Right hindlimb (tissue), 1 donor: ENCODE data around the gene CSRP1.
A peak's percentile ranks its signal among the peaks of the same experiment; 100 is the strongest.
"Not testable (repeated sequence)": the region's sequence is repeated elsewhere in the genome, so short reads cannot be mapped to it uniquely, and the experiment has no call there.

Source experiments
- DNase-seq: peaks from one replicate; pipeline ENCODE4 v3.0.0-alpha.2; 2018

CSRP1 gene

GRCh38 chr1:201475915-201476669 is 30.8 kb downstream of the CSRP1 start:
- DNase-seq = no peak

DNA sequence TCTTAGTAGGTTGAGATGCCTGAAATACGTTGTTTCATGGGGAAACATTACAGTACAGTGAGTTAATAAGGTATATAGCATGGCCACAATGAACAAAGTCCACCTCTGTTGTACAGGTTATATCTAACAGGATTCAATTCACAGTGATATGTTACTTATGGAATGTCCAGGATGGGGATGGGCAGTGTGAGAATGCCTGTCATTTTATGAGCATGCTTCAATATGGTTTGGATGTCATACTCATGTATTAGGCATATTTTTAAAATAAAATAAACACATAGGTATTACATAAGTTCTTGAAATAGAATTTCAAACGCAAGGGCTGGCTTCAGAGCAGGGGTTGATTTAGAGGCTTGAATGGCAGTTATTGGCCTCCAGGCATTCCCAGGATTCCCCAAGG is 31.8 kb downstream of the CSRP1 start:
- no peak for DNase-seq

DNA sequence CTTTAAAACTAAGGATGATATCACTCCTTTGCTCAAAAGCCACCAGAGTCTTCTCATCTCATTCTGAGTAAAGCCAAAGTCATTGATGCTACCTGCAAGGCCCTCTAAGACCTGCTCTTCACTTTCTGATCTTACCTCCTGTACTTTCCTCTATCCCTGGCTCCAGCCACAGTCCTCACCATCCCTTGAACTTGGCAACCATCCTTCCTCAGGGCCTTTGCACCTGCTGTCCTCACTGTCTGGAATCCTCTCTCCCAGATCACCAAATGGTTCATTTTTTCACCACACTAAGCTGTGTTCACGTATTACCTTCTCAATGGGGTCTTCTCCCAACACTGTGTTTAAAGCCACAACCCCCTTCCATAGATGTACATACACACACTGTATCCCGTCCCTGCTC is 33.6 kb downstream of the CSRP1 start:
- DNase-seq = no peak

DNA sequence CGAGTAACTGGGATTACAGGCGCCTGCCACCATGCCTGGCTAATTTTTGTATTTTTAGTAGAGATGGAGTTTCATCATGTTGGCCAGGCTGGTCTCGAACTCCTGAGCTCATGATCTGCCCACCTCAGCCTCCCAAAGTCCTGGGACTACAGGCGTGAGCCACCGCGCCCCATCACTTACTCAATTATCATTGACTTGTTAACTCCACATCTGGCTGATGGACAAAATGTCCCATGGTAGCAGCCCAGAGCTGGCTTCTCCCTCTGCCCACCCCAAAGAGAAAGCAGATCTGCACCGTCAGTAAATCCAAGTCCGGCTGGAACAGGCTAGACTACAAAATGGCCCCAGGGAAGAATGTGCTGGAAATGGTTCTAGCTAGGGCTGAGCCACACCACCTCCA is 34.6 kb downstream of the CSRP1 start:
- DNase-seq = not testable (repeated sequence)

DNA sequence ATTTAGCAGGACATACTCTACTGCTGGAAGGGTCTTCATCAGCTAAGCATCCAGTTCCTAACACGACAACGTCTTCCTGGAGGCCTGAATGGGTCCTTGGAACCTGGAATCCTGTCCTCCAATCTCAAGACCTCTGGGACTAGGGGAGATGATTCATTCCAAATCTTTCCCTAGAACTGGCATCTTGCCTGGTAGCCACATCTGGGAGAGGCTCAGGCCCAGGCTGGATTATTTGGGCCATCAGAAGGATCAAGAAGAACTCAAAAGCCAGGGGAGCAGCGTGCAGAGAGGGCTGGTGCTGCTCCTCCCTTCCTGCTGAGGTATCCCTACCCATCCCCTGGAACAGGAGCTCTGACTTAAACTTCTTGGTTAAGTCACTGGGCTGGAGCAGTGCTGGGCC is 35.2 kb downstream of the CSRP1 start:
- no peak for DNase-seq

- DNase-seq = no peak
Measured at GRCh38 chr1:201470581-201470980, 36.3 kb downstream of the CSRP1 start.

GRCh38 chr1:201469645-201470074 is 37.3 kb downstream of the CSRP1 start:
- no peak for DNase-seq

- DNase-seq = peak; percentile 91
Measured at GRCh38 chr1:201468844-201469644, 37.9 kb downstream of the CSRP1 start, which contains the start of gene PHLDA3. TSS of gene PHLDA3 (minus strand) at chr1:201469188. CDS start at chr1:201468786, 402 bp downstream.

GRCh38 chr1:201468501-201468843 is 38.5 kb downstream of the CSRP1 start:
- peak; percentile 51 for DNase-seq

GRCh38 chr1:201466492-201466891 is 40.4 kb downstream of the CSRP1 start:
- DNase-seq = no peak

DNA sequence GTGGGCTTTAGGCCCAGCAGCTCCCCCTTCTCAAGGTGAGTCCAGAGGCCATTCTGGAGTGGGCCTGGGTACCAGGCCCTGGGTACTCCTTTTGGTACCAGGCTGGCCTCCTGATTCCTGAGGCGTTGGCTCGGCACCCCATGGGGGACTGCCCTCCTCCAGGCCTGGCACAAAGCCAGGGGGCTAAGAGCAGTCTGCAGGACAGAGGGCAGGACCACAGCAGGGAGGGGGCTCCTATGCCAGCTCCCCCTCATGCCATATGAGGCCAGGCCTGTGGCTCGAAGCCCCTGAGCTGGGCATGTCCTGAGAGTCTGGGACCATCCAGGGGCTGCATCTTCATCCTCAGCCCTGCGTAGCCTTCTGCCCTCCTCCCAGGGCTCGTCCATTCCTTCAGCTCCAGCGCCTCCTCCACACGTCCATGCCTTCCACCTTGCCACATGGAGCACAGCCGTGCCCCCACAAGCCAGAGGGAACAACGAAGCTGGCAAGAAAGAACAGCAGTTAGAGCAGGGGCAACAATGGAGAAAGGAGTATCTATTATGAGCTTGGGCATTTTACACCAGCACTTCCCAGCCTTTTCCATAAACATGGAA is 41.1 kb downstream of the CSRP1 start:
- no peak for DNase-seq

DNA sequence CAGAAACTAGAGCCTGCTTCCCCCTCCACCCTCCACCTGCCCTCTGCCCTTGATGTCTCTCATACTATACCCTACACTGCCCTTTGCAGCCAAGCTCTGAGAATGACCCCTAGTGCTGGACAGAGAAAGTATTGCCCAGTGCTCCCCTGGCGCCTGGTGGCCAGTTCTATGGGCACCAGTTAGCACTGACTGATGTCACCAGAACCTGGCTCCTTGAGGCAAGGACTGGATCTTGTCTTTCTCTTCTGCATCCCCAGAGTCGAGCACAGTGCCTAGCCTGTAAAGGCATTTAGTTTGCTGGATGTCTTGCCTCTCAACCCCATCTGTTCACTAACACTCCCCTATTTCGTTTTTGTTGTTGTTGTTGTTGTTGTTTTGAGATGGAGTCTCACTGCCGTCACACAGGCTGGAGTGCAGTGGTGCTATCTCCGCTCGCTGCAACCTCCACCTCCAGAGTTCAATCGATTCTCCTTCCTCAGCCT is 43.8 kb downstream of the CSRP1 start:
- no peak for DNase-seq

GRCh38 chr1:201461645-201462441 is 45.1 kb downstream of the CSRP1 start:
- peak; percentile 76 for DNase-seq

DNA sequence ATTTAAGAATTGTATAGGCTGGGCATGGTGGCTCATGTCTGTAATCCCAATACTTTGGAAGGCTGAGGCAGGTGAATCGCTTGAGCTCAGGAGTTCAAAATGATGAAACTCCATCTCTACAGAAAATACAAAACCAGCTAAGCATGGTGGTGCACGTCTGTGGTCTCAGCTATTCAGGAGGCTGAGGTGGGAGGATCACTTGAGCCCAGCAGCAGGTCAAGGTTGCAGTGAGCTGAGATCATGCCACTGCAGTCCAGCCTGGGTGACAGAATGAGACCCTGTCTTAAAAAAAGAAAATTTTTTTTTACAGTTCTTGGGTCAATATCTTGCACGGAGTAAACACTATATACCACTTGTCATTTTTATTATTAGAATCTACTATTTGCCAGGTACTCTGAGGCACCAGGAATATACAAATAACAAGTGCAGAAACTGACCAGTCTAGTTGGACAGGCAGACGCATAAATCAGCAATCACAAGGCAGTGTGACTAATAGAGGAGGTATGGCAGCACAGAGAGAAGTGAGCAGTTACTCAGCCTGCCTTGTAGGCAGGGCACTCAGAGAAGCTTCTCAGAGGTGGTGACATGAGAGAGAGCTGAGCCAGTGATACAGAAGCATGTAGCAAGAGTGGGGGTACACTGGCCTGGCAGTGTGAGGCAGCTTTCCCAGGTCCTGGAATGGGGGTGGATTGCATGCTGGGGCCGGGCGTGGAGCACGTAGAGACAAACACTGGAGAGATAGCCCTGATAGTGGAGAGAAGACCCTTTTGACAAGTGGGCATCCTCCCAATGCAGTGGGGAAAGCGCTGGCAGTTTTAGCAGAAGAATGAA is 45.9 kb downstream of the CSRP1 start:
- DNase-seq = no peak

- DNase-seq = no peak
Measured at GRCh38 chr1:201459775-201460174, 47.1 kb downstream of the CSRP1 start.

DNA sequence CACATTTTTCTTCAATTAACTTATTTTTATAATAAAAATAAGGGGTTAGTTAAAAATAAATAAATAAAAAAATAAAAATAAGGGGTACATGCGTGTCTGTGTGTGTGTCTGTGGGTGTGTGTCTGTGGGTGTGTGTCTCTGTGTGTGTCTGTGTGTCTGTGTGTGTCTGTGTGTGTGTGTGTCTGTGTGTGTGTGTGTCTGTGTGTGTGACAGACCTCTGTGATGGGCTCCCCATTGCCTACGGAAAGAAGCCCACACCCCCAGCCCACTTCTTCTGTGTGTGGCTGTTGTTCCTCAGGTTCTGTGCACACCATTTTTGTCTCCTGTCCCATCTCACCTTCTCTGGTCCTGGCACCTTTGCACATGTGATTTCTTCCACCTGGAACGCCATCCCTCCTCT is 47.9 kb downstream of the CSRP1 start:
- DNase-seq = no peak

- DNase-seq = no peak
Measured at GRCh38 chr1:201457508-201457960, 49.4 kb downstream of the CSRP1 start.

DNA sequence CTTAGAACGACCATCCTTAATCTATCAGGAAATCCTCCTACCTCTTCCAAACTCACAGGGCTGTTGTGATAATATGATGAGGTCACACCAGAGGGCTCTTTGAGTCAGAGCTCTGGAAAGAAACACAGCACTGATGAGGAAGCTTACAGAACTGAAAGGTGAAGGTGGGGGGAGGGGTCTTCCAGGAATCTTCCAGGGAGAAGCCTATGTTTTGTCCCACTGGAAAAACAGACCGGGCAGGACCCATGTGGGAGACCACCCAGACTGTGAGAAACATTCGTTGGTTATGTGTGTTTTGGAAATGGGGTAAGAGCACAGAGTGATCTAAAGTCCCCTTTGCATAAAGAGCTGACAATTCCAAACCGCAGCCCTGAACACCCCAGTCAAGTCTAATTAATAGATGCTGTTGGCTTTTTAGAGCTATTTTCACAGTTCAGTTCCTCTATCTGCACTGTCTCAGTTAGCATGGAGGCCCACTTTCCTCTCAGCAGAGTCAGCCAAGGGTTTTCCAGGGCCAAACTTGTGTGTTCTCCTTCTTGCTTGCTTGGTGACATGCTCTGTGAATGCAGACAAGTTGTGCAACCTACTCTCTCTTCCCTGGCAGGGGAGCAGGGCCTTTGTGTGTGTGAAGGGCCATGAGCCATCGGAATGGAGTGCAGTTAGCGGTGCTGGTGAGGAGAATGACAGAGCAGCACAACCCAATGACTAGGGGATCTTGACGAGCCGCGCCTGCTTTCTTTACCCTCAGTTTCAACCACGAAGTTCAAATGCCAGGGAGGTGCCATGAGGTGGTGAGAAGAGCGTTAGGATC is 50.2 kb downstream of the CSRP1 start:
- DNase-seq = peak; percentile 64

- no peak for DNase-seq
Measured at GRCh38 chr1:201455098-201455497, 51.8 kb downstream of the CSRP1 start.

GRCh38 chr1:201454608-201455007 is 52.3 kb downstream of the CSRP1 start:
- no peak for DNase-seq

- DNase-seq = no peak
Measured at GRCh38 chr1:201452866-201453265, 54.1 kb downstream of the CSRP1 start.
